WTC11 (cell line): Measurements from ENCODE around the gene MAGEB3.

Experiments used
- MXD4 ChIP-seq: fragments of 250-450 bp; sonication (Bioruptor Pico); IDR thresholded peaks from 2 replicates; pipeline ENCODE4 v1.8.0; 2021; ENCODE audit warnings: mild to moderate bottlenecking, moderate library complexity, borderline replicate concordance
- NR2C2 ChIP-seq: sonication (generic); formaldehyde crosslinking; IDR thresholded peaks from 2 replicates; pipeline ENCODE4 v1.8.0; 2022; ENCODE audit warnings: mild to moderate bottlenecking, missing genetic modification reagents
- PRRX2 ChIP-seq: fragments of 250-450 bp; sonication (Bioruptor Pico); IDR thresholded peaks from 2 replicates; pipeline ENCODE4 v1.8.0; 2021; ENCODE audit warnings: mild to moderate bottlenecking
- SP1 ChIP-seq: sonication (generic); formaldehyde crosslinking; conservative IDR thresholded peaks from 2 replicates; pipeline ENCODE4 v1.8.1; 2022; ENCODE audit warnings: missing genetic modification reagents
- TF ChIP-seq, protein P1 (sequence below): sonication (generic); formaldehyde crosslinking; IDR thresholded peaks from 2 replicates; pipeline ENCODE4 v1.8.1; 2023; ENCODE audit warnings: mild to moderate bottlenecking, missing genetic modification reagents
- TF ChIP-seq, protein P2 (sequence below): fragments of 200-600 bp; IDR thresholded peaks from 2 replicates; pipeline ENCODE4 v1.8.0; 2022; ENCODE audit warnings: antibody characterized with exemption
- TF ChIP-seq, protein P3 (sequence below): sonication (generic); formaldehyde crosslinking; IDR thresholded peaks from 2 replicates; pipeline ENCODE4 v1.8.1; 2023; ENCODE audit warnings: mild to moderate bottlenecking, missing genetic modification reagents, borderline replicate concordance

DNA sequence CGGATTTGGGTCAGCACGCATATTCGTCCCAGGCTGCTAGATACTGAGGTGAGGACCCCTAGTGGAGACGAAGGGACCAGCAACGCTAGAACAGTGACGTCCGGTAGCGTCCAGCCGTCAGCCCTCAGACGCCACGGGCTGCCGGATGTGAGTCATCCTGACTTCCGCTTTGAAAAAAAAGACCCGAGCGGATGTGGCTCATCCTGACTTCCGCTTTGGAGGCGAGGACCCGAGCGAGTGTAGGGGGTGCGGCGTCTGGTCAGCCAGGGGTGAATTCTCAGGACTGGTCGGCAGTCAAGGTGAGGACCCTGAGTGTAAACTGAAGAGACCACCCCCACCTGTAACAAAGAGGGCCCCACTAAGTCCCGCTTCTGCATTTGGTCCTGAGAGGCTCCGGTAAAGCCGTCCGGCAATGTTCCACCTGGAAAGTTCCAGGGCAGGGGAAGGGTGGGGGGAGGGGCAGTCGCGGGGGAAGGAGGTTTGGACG is 15.1 kb upstream of the MAGEB3 start, which contains the start of gene MAGEB2:
- TF ChIP-seq SP1 (CRISPR knock-in tag): no peak
- TF ChIP-seq, protein P1, sequence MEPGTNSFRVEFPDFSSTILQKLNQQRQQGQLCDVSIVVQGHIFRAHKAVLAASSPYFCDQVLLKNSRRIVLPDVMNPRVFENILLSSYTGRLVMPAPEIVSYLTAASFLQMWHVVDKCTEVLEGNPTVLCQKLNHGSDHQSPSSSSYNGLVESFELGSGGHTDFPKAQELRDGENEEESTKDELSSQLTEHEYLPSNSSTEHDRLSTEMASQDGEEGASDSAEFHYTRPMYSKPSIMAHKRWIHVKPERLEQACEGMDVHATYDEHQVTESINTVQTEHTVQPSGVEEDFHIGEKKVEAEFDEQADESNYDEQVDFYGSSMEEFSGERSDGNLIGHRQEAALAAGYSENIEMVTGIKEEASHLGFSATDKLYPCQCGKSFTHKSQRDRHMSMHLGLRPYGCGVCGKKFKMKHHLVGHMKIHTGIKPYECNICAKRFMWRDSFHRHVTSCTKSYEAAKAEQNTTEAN (CRISPR knock-in tag): no peak
- TF ChIP-seq, protein P2, sequence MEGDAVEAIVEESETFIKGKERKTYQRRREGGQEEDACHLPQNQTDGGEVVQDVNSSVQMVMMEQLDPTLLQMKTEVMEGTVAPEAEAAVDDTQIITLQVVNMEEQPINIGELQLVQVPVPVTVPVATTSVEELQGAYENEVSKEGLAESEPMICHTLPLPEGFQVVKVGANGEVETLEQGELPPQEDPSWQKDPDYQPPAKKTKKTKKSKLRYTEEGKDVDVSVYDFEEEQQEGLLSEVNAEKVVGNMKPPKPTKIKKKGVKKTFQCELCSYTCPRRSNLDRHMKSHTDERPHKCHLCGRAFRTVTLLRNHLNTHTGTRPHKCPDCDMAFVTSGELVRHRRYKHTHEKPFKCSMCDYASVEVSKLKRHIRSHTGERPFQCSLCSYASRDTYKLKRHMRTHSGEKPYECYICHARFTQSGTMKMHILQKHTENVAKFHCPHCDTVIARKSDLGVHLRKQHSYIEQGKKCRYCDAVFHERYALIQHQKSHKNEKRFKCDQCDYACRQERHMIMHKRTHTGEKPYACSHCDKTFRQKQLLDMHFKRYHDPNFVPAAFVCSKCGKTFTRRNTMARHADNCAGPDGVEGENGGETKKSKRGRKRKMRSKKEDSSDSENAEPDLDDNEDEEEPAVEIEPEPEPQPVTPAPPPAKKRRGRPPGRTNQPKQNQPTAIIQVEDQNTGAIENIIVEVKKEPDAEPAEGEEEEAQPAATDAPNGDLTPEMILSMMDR: no peak
- TF ChIP-seq, protein P3, sequence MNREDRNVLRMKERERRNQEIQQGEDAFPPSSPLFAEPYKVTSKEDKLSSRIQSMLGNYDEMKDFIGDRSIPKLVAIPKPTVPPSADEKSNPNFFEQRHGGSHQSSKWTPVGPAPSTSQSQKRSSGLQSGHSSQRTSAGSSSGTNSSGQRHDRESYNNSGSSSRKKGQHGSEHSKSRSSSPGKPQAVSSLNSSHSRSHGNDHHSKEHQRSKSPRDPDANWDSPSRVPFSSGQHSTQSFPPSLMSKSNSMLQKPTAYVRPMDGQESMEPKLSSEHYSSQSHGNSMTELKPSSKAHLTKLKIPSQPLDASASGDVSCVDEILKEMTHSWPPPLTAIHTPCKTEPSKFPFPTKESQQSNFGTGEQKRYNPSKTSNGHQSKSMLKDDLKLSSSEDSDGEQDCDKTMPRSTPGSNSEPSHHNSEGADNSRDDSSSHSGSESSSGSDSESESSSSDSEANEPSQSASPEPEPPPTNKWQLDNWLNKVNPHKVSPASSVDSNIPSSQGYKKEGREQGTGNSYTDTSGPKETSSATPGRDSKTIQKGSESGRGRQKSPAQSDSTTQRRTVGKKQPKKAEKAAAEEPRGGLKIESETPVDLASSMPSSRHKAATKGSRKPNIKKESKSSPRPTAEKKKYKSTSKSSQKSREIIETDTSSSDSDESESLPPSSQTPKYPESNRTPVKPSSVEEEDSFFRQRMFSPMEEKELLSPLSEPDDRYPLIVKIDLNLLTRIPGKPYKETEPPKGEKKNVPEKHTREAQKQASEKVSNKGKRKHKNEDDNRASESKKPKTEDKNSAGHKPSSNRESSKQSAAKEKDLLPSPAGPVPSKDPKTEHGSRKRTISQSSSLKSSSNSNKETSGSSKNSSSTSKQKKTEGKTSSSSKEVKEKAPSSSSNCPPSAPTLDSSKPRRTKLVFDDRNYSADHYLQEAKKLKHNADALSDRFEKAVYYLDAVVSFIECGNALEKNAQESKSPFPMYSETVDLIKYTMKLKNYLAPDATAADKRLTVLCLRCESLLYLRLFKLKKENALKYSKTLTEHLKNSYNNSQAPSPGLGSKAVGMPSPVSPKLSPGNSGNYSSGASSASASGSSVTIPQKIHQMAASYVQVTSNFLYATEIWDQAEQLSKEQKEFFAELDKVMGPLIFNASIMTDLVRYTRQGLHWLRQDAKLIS (CRISPR knock-in tag): no peak
- no peak for TF ChIP-seq MXD4
- TF ChIP-seq PRRX2: no peak
- TF ChIP-seq NR2C2 (CRISPR knock-in tag): no peak
